Uterus (tissue), 2 donors: ENCODE results near the gene LSM14A.

Experiments
- CTCF ChIP-seq, 4 experiments: fragments of 200-600 bp in 2 of 4; fragments of 450-650 bp in 2 of 4; sonication (generic) in 2 of 4; IDR thresholded peaks; one replicate each; pipeline ENCODE4 v1.5.1; 2016 to 2019; ENCODE audit warnings: antibody characterized with exemption in 4 of 4, mild to moderate bottlenecking in 2 of 4, moderate library complexity in 1 of 4
- POLR2A ChIP-seq, 2 donors: fragments of 450-650 bp; IDR thresholded peaks; one replicate each; pipeline ENCODE4 v1.6.1; 2016; ENCODE audit warnings: antibody characterized with exemption in 2 of 2, mild to moderate bottlenecking in 1 of 2, moderate library complexity in 1 of 2

- TF ChIP-seq POLR2A (IDR thresholded peaks at IDR 0.05): no peak
- TF ChIP-seq CTCF (IDR thresholded peaks at IDR 0.05): no peak
Observed at GRCh38 chr19:34173193-34173956, 1.1 kb downstream of the LSM14A start.
